ENCODE measurements around the gene IGFL1.
"Not testable (repeated sequence)": the region's sequence is repeated elsewhere in the genome, so short reads cannot be mapped to it uniquely, and the experiment has no call there.

Gene IGFL1

GRCh38 chr19:46273931-46274330 lies 44.4 kb downstream of the IGFL1 start:
- not testable (repeated sequence) for DNase-seq

GRCh38 chr19:46279177-46279576 lies 49.6 kb downstream of the IGFL1 start:
- DNase-seq = no peak
